RPMI7951 (cell line): ENCODE results near the gene STX4. TPM values are rescaled to one million over a fixed set of nuclear protein-coding genes. Genes with fewer than 3 reads are reported as not detected.

Experiments
- DNase-seq: peaks from one replicate; pipeline ENCODE4 v3.0.0-alpha.2; 2012; ENCODE audit warnings: low read depth
- total RNA-seq: library from RNA; depleted of rRNA; stranded (reverse); fragments of >200 nt; shearing (Covaris generic); gene quantifications from 2 replicates; pipeline ENCODE4 v1.2.3, GENCODE V29; 2014

Gene STX4
- total RNA-seq, 1 experiment from 2014 or later = 23.1 TPM

GRCh38 chr16:31064882-31065461 lies 31.6 kb downstream of the STX4 start:
- DNase-seq = peak; percentile 87

GRCh38 chr16:31067342-31067741 lies 34.0 kb downstream of the STX4 start:
- DNase-seq = no peak

- peak; percentile 80 for DNase-seq
Observed at GRCh38 chr16:31071861-31072260, 38.5 kb downstream of the STX4 start.

- DNase-seq = peak; percentile 39
Observed at GRCh38 chr16:31072540-31073141, 39.3 kb downstream of the STX4 start.

- peak; percentile 86 for DNase-seq
Observed at GRCh38 chr16:31073142-31073969, 40.0 kb downstream of the STX4 start.

- peak; percentile 98 for DNase-seq
Observed at GRCh38 chr16:31073970-31074813, 40.8 kb downstream of the STX4 start, which contains the start of the genes ZNF646 and ZNF668. Gene ZNF646 (plus strand): TSS chr16:31074422. CDS start chr16:31076325, 1,903 bp downstream. Gene ZNF668 (minus strand): TSS chr16:31074240. CDS start chr16:31064459, 9,781 bp downstream.

GRCh38 chr16:31074814-31075183 lies 41.4 kb downstream of the STX4 start:
- DNase-seq = no peak

- no peak for DNase-seq
Observed at GRCh38 chr16:31076319-31076718, 43.0 kb downstream of the STX4 start.

- no peak for DNase-seq
Observed at GRCh38 chr16:31077024-31077423, 43.7 kb downstream of the STX4 start.

- no peak for DNase-seq
Observed at GRCh38 chr16:31077592-31078396, 44.4 kb downstream of the STX4 start.

- DNase-seq = no peak
Observed at GRCh38 chr16:31078597-31079341, 45.4 kb downstream of the STX4 start.

GRCh38 chr16:31079342-31079944 lies 46.1 kb downstream of the STX4 start:
- no peak for DNase-seq

GRCh38 chr16:31080035-31080629 lies 46.8 kb downstream of the STX4 start:
- no peak for DNase-seq

- DNase-seq = no peak
Observed at GRCh38 chr16:31080756-31081419, 47.5 kb downstream of the STX4 start.

- no peak for DNase-seq
Observed at GRCh38 chr16:31081428-31082351, 48.3 kb downstream of the STX4 start.

- no peak for DNase-seq
Observed at GRCh38 chr16:31082368-31083045, 49.1 kb downstream of the STX4 start.

- no peak for DNase-seq
Observed at GRCh38 chr16:31083081-31083480, 49.7 kb downstream of the STX4 start.
